Measurements from ENCODE around the gene COL27A1. TPM values are rescaled to one million over a fixed set of nuclear protein-coding genes. Genes with fewer than 3 reads are reported as not detected.
"Not testable (repeated sequence)": the region's sequence is repeated elsewhere in the genome, so short reads cannot be mapped to it uniquely, and the experiment has no call there.

Gene COL27A1
- polyA plus RNA-seq, 4 donors = 27.1 to 57.4 (median 42.7) TPM

DNA sequence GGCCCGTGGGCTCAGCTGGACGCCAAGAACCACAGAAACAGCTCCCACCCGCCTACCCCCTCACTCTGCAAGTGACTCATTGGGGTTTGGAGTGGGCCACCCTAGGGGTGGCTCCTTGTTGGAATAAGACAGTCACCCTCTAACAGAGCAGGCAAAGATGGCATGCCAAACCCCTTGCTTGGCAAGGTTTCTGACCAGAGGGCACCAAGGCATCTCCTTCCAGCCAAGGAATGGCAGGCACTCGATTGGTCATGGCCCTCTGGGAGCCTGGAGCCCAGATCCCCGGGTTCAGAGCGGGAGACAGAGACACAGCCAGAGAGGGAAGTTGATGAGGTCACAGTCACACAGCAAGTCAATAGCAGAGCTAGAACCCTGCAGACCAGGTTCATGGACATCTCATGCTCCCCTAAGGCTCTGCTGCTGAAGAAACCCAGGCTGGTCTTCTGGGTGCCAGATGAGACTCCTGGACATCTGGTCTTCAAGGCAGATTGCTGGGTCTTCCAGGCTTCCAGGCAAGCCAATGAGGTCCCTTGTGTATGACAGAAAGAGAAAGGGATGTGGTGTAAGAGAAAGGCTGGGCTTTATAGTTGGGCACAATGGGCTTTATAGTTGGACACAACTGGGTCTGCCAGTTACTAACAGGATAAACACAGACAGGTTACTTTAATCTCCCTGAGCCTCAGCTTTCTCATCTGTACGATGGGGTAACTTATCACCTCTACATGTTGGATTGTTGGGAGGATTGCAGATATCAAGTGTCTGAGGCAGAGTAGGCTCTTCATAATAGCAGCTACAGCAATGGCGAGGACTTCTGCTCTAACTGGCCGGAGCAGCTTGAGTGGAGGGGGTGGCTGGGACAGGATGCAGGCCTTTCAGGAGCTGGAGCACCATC lies 33.0 kb upstream of the COL27A1 start:
- no peak for DNase-seq (ENCODE audit: low read depth in 4 of 4, low spot score in 2 of 4)

DNA sequence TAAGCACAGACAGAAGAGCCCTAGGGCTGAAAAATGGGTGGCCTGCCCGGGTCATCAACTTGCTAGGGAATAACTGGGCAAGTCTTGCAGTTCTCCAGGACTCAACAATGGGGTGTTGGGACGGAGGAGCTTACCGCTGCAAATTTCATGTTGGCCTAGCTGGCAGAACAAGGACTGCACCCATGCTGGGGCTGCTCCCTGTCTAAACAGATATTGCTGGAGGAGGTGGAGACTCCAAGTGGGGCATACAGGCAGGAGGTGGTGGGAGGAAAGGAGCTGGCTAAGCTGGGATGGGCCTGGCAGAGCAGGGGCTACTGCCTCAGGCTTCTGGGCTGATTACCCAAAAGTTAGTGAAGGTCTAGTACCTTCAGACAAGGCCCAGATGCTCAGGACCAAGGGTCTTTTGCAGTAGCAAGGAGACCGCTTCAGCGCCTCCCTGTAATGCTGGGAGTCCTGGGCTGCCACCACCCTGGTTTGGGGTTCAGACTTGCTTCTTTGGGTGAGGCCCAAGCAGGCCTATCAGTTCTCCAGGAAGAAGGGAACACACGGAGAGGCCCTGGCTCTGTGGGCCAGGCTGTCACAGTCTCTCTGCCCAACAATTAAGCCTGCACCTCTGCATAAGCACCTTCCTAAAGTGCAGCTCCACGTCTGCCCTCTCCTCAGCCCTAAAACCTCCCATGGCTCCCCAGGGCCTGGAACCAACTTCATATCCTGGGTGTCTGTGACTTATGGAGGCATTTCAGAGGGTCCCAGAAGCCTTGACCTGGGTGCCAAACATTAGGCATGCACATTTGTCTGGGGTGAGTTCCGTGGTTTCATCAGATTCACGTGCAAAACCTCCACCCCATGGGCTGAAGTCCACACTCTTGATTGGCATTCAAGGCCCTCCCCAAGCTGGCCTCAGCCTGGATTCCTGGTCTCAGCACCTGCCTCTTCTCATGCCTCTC lies 32.0 kb upstream of the COL27A1 start:
- DNase-seq (ENCODE audit: low read depth in 4 of 4, low spot score in 2 of 4) = no peak

DNA sequence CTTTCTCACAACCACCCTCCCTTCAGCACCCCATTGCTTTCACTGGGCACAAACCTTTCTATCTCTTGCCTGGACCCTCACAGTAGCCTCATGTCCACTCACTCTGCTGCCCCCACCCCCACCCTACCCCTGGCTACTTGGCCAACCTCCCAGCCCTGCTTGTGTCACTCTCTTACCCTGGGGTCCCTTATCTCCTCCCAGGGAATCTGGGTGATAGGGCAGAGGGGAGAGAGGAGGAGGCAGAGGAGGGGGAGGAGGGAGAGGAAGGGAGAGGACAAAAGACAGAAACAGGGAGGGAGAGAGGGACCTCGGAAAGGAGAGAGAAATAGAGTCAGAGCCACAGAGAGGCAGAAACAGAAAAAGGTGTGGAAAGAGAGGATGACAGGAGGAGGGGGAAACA lies 31.2 kb upstream of the COL27A1 start:
- DNase-seq (ENCODE audit: low read depth in 4 of 4, low spot score in 2 of 4) = no peak

DNA sequence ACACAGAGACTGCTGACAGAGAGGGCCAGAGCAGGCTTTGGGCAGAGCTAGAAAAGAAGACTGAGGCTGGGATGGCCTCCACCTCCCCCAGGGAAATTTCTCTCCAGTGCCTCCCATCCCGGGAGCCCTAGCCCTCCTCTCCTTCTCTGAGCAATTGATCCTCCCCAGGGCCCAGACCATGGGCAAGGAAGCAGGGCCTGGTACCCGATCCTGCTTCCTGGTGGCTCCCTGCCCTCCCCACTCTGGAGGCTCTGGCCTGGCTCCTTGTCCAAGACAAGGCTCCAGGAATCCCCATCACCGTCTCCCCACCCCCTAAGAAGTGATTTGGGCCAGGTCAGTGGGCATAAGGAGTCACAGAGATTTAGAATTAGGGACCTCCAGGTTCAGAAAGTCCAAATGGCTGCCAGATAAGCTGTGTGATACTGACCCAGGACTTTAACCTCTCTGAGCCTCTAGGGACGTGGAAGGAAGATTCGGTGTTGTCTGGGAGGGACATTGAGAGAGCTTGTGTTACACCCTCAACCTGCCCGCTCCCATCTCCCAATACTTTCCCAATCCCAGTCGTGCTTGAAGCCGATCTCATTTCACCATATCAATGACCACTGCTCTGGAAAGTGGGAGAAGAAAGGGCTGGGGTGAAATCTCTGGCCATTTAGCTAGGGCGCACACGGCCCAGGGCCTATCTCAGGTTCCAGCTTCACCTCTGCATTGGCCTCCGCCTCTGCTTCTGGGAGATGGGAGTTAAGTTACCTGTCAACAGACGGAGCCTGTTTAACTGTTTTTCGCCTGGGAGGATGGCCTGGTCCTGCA lies 30.5 kb upstream of the COL27A1 start:
- DNase-seq (ENCODE audit: low read depth in 4 of 4, low spot score in 2 of 4) = no peak

DNA sequence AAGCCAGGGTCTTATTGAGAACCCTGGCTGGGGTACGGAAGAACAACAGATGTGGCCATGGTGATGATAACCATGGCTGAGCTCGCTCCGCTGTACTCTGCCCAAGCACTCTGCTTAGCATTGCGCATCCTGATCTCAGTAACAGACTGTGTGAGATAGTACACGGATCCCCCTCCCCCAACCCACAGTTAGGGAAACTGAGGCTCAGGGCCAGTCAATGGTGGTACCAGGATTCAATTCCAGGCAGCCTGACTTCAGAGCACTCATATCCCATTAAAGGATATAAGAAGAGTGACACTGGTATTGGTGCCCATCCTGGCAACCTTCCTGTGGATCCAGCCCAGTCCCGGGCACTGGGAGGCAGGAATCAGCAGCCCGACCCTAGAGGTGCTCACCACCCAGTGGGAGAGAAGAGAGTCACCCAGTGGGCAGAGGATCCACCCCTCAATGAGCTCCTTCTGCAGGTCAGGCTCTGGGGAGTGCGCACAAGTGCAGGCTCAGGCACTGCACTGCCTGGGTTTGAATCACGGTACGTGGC lies 29.8 kb upstream of the COL27A1 start:
- no peak for DNase-seq (ENCODE audit: low read depth in 4 of 4, low spot score in 2 of 4)

DNA sequence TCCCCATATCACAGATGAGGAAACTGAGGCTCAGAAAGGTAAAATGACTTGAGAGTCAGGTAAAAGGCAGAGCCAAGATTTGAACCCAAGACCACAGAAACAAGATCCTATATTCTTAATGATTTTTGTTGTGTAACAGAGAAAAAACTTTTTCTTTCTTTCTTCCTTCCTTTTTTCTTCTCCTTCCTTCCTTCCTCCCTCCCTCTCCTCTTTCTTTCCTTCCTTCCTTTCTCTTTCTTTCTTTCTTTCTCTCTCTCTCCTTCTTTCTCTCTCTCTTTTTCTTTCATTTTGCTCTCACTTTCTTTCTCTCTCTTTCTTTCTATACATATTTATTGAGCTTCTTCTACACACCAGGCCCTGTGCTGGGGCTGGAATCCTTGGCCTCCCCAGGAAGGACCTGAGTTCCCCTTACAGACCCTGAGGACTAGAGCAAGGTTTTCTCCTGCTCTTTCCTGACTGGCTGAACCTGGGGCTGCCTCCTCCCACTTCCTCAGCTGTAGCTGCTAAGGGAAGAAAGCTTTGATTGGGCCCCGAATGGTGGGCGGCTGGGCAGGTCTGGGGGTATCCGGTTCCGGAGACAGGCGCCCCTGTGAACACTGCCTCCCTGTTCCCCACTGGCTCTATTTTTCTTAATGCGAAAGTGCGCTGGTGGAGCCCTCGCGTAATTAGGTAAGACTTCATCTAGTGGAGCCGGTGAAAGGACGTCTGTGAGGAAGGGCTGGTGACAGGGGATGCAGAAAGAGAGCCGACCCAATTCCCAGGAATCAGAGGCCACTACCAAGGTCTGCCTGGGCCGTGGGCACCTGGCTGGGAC lies 28.9 kb upstream of the COL27A1 start:
- no peak for DNase-seq (ENCODE audit: low read depth in 4 of 4, low spot score in 2 of 4)

DNA sequence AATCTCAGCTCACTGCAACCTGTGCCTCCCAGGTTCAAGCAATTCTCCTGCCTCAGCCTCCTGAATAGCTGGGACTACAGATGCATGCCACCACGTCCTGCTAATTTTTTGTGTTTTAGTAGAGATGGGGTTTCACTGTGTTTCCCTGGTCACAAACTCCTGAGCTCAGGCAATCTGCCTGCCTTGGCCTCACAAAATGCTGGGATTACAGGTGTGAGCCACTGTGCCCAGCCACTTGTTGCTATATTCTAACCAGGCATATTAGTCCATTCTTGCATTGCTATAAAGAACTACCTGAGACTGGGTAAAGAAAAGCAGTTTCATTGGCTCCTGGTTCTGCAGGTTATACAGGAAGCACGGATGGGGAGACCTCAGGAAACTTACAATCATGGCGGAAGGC lies 26.6 kb upstream of the COL27A1 start:
- not testable (repeated sequence) for DNase-seq (ENCODE audit: low read depth in 4 of 4, low spot score in 2 of 4)

DNA sequence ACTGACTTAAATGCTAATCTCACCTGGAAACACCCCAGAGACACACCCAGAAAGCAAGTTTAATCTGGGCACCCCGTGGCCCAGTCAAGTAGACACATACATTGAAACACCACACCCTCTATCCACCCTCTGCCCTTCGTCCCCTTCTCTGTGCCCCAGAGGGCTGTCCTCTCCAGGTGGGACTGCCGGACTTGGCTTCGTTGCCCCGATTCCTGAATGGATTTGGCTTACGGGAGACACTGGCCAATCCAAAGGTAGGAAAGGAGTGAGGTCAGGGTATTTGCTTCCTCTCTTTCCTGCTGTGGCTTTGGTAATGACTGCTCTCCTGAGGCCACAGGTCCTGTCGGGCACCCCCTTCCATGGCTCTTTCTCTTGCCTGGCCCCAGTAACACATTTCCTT lies 25.2 kb upstream of the COL27A1 start:
- DNase-seq (ENCODE audit: low read depth in 4 of 4, low spot score in 2 of 4) = no peak

DNA sequence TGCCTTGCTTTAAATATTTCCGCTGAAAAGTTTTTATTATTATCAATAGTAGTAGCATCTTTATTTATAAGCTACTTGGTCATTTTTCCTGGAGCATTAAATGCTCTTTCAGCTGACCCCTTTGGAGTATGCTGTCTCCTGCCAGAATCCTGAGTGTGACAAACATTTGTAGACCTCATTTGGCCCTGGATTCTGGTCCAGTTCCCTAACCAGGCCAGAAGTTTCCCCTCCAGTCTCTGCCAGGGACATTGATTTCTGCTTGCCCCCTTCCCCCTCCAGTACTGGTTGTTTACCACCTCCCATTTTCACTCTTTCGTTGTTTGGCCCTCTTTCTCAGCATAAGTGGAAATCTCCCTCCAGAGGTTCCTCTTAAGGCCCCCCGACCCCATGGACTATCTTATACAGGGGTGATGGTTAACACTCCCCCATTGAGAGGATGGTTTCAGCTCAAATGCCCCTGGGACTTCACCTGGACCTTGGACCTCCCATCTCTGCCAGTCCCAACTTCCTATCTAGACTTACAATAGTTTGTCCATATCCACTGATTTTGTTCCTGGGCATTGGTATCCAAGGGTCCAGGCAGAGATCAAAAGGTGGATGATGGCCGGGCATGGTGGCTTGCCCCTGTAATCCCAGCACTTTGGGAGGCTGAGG lies 24.6 kb upstream of the COL27A1 start:
- DNase-seq (ENCODE audit: low read depth in 4 of 4, low spot score in 2 of 4) = no peak

DNA sequence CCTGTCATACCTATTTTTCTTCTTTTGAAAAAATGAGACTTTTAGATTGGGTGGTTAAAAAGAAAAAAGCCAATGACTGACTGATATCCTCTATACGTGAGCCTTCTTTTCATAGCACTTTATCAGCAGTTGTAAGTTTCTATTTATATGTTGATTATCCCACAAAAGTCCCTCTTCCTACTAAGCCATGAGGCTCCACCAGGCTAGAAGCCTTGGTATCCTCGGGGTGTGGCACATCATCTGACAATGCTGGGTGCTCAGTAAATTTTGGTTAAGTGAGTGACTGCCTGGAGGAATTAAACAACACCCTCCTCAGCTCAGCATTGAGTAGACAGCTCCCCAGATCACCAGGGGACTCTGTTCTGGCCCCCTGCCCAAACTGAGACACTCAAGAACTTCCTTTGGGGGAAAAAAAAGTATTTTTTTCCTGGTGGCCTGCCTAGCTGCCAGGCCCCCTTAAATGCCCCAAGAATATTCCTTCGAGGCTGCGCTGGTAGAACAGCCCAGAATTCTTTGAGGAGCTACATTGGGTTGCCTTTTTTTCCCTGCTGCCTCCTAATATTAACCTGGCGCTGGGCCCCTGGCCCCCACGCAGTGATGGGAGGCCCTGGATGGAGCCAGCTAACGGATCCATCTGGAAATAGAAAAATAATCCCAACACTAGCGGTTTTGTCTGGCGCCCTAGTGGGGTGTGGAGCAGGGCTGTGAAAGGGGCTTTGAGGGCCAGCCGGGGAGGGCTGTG lies 23.4 kb upstream of the COL27A1 start:
- no peak for DNase-seq (ENCODE audit: low read depth in 4 of 4, low spot score in 2 of 4)

DNA sequence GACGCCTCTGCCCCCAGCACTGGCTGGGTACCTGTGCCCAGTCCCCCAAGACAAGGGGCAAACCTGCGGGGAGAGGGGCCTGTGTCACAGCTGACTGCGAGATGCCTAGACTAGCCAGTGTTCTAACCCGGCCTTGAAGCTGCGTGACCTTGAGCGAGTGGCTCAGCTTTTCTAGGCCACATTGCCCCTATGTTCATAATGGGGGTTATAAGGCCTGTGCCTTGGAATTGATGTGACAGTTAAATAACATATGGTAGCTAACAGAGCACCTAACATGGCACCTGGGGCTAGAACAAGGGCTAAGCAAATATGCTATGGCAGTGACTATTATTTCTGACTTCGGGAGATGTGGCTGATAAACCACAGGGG lies 22.8 kb upstream of the COL27A1 start:
- DNase-seq (ENCODE audit: low read depth in 4 of 4, low spot score in 2 of 4) = no peak

DNA sequence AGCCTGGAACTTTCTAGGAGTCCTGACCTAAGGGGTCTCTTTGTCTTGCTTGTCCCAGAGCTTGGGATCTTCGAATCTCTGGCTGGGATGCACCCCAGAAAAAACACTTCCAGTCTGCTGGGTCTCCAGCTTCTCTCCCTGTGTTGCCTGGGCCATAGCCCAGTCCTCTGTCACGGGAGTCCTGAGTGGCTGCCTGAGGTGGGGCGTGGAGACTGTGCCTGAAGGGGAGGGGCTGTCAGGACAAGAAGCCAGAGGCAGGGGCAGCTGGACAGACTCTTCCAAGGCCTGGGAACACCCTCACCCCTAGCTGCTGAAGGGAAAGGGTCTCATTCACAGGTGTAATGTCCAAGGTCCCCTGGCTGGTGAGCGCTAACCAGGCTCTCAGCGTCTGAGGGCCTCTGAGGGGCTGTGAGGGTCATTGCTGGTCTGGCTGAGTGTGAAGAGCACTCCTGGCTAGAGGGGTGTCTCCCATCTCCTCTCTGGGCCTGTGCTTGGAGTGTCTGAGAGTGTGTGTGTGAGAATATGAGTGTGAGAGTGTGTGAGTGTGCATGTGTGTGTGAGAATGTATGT lies 20.4 kb upstream of the COL27A1 start:
- DNase-seq (ENCODE audit: low read depth in 4 of 4, low spot score in 2 of 4) = no peak

DNA sequence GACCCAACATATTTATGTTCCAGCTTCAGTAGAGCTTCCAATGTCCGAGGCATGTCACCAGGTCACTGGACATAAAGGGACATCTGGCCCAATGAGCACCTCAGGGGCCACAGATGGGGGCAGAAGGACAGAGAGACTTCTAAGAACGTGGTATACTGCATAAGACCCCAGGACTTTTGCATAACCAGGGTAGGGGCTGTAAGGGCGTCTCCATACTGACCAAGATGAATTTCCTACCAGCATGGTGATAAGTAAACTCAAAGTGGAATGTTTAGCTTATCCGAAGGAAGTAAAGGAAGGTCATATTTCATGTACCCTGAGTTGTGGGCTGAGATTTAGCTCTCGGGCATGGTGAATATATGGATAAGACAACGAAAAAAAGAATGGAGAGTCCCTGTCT lies 17.5 kb upstream of the COL27A1 start:
- DNase-seq (ENCODE audit: low read depth in 4 of 4, low spot score in 2 of 4) = no peak

DNA sequence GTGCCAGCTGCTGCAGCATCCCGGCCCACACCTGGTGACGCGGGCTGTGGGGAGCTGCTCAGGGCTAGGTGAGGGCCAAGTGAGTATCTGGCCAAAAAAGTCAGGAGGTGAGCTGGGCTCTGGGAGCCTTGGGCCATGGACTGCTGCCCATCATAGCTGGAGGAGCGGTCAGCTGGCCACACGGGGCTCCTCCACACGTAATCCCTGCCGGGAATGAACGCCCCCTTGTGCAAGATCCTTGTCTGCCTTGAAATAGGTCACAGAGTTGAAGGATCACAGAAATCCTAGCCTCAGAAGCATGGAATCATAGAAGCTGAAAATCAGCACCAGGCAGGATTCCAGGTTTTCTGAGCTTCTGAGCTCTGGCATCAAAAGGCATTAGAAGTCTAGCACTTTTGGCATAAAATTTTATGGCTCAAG lies 16.8 kb upstream of the COL27A1 start:
- no peak for DNase-seq (ENCODE audit: low read depth in 4 of 4, low spot score in 2 of 4)

DNA sequence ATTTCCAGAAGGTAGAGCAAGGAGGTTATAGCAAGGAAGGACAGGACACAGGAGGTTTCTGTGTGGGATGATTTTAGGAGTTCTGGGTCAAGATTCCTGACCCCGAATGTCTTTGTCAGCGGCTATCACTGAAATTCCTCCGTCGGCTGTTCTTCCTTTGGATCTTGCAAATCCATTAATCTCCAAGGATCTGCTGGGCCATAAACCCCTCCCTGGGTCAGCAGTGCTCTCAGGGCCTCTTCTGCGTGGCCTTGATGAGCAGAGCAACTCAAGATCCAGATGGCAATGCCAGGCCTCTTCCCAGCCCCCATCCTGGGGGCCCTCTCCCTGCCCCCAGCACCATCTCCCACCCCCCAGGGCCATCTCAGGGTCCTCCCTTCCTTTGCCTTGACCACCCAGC lies 16.3 kb upstream of the COL27A1 start:
- no peak for DNase-seq (ENCODE audit: low read depth in 4 of 4, low spot score in 2 of 4)

DNA sequence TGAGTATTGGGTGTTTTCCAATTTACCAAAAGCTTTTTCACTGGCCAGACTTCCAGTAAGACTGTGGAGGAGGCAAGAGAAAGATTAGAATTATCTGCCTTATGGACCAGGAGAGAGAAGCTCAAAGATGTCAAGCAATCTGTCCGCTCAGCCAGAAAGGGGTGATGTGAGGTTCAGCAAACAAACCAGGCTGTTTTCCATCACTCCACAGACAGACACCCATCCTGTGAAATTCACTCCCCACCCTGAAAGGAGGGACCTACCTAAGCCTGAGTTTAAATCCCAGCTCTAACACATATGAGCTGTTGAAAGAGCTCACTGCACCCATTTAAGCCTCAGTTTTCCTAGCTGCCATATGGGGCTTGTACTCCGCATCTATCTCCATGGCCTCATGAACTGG lies 14.9 kb upstream of the COL27A1 start:
- DNase-seq (ENCODE audit: low read depth in 4 of 4, low spot score in 2 of 4) = no peak

DNA sequence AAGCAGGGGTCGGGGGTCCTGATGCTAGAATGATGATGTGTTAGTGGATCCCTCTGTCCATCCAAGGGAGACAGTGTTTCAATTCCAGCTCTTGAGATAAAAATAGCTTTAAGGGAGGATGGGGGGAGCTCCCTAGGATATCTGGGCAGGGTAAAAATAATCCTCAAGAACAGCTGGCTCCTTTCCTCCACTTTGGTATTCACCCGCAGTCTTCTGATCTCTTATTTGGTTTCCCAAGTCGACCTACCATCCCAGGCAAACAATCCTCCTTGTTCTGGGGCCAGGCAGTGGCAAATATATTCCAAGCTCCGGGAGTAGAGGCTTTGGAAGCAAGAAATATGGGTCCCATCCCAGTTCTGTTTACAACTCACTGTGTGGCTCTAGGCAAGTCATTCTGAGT lies 14.5 kb upstream of the COL27A1 start:
- DNase-seq (ENCODE audit: low read depth in 4 of 4, low spot score in 2 of 4) = no peak
